SW 1271 (cell line): Measurements from ENCODE around the gene UBE2M.
"Not testable (repeated sequence)": the region's sequence is repeated elsewhere in the genome, so short reads cannot be mapped to it uniquely, and the experiment has no call there.

Experiments
- DNase-seq, 2 experiments: peaks; one replicate each; lab custom pipeline; 2025; lab: John Stamatoyannopoulos, UW

Gene UBE2M

GRCh38 chr19:58555369-58555885 is 3.0 kb downstream of the UBE2M start:
- no peak for DNase-seq

GRCh38 chr19:58554494-58555368 is 3.7 kb downstream of the UBE2M start, which contains the start of gene CHMP2A:
Gene CHMP2A, minus strand, starts transcription at chr19:58555105. Its CDS starts 893 bp downstream, at chr19:58554212.
- no peak for DNase-seq

GRCh38 chr19:58553799-58554493 is 4.5 kb downstream of the UBE2M start:
- no peak for DNase-seq

- DNase-seq: no peak
Measured at GRCh38 chr19:58552655-58553054, 5.8 kb downstream of the UBE2M start.

GRCh38 chr19:58551577-58552471 is 6.6 kb downstream of the UBE2M start:
- DNase-seq: no peak

GRCh38 chr19:58551123-58551497 is 7.3 kb downstream of the UBE2M start:
- DNase-seq: no peak

- no peak for DNase-seq
Measured at GRCh38 chr19:58550362-58551122, 7.9 kb downstream of the UBE2M start.

GRCh38 chr19:58549664-58550361 is 8.6 kb downstream of the UBE2M start:
- DNase-seq: no peak

- no peak for DNase-seq
Measured at GRCh38 chr19:58548859-58549663, 9.3 kb downstream of the UBE2M start.

- DNase-seq: no peak
Measured at GRCh38 chr19:58547323-58548312, 10.8 kb downstream of the UBE2M start.

GRCh38 chr19:58546019-58546530 is 12.3 kb downstream of the UBE2M start:
- DNase-seq: no peak

GRCh38 chr19:58545286-58546018 is 13.0 kb downstream of the UBE2M start:
- no peak for DNase-seq

GRCh38 chr19:58544591-58545285 is 13.7 kb downstream of the UBE2M start:
- no peak for DNase-seq

- no peak for DNase-seq
Measured at GRCh38 chr19:58543826-58544590, 14.4 kb downstream of the UBE2M start, which contains the start of gene TRIM28. Gene TRIM28, plus strand, starts transcription at chr19:58544064. Its CDS starts 694 bp downstream, at chr19:58544758.

GRCh38 chr19:58542641-58543372 is 15.6 kb downstream of the UBE2M start:
- DNase-seq: not testable (repeated sequence)
